ENCODE results near the gene ZCWPW1. TPM values are rescaled to one million over a fixed set of nuclear protein-coding genes. Genes with fewer than 3 reads are reported as not detected.

Gene ZCWPW1
- total RNA-seq, 1 donor from 2014 or later, result 5.0 TPM

- Mint-ChIP-seq H3K27me3 (ENCODE audit: unreplicated experiment) (no peaks in the 10 kb centered on the region), H3K36me3 (ENCODE audit: unreplicated experiment) (peaks cover 27% of the 10 kb centered on the region), H3K9me3 (ENCODE audit: unreplicated experiment) (no peaks in the 10 kb centered on the region), H3K27ac (ENCODE audit: unreplicated experiment) (peak overlapping the region; percentile 18), H3K4me3 (ENCODE audit: unreplicated experiment) (no peak overlapping the region), H3K4me1 (ENCODE audit: unreplicated experiment) (peaks cover 43% of the 10 kb centered on the region)
- TF ChIP-seq CTCF (IDR thresholded peaks at IDR 0.05), result no peak
- DNase-seq (ENCODE audit: extremely low spot score, unreplicated experiment), result no peak
These were observed 4.7 kb upstream of the ZCWPW1 start for GRCh38 chr7:100433276-100433591.

- Mint-ChIP-seq H3K4me3 (ENCODE audit: unreplicated experiment) (no peak overlapping the region), H3K36me3 (ENCODE audit: unreplicated experiment) (peaks cover 27% of the 10 kb centered on the region), H3K27ac (ENCODE audit: unreplicated experiment) (peak overlapping the region; percentile 14), H3K9me3 (ENCODE audit: unreplicated experiment) (no peaks in the 10 kb centered on the region), H3K4me1 (ENCODE audit: unreplicated experiment) (peaks cover 48% of the 10 kb centered on the region), H3K27me3 (ENCODE audit: unreplicated experiment) (no peaks in the 10 kb centered on the region)
- DNase-seq (ENCODE audit: extremely low spot score, unreplicated experiment), result no peak
- TF ChIP-seq CTCF (IDR thresholded peaks at IDR 0.05), result no peak
These were observed 4.2 kb upstream of the ZCWPW1 start for GRCh38 chr7:100432621-100433275.

- Mint-ChIP-seq H3K4me3 (ENCODE audit: unreplicated experiment) (peak overlapping the region; percentile 55), H3K27me3 (ENCODE audit: unreplicated experiment) (no peaks in the 10 kb centered on the region), H3K36me3 (ENCODE audit: unreplicated experiment) (peaks cover 27% of the 10 kb centered on the region), H3K9me3 (ENCODE audit: unreplicated experiment) (no peaks in the 10 kb centered on the region), H3K4me1 (ENCODE audit: unreplicated experiment) (peaks cover 50% of the 10 kb centered on the region), H3K27ac (ENCODE audit: unreplicated experiment) (no peak overlapping the region)
- no peak for DNase-seq (ENCODE audit: extremely low spot score, unreplicated experiment)
- no peak for TF ChIP-seq CTCF (IDR thresholded peaks at IDR 0.05)
These were observed 3.5 kb upstream of the ZCWPW1 start for GRCh38 chr7:100432053-100432452.

- H3K4me3 Mint-ChIP-seq (ENCODE audit: unreplicated experiment), result peak overlapping the region; percentile 55
- H3K27ac Mint-ChIP-seq (ENCODE audit: unreplicated experiment), result peak overlapping the region; percentile 31
- peaks cover 27% of the 10 kb centered on the region for H3K36me3 Mint-ChIP-seq (ENCODE audit: unreplicated experiment)
- H3K4me1 Mint-ChIP-seq (ENCODE audit: unreplicated experiment), result peaks cover 46% of the 10 kb centered on the region
- no peak for TF ChIP-seq CTCF (IDR thresholded peaks at IDR 0.05)
- H3K27me3 Mint-ChIP-seq (ENCODE audit: unreplicated experiment), result no peaks in the 10 kb centered on the region
- no peaks in the 10 kb centered on the region for H3K9me3 Mint-ChIP-seq (ENCODE audit: unreplicated experiment)
- DNase-seq (ENCODE audit: extremely low spot score, unreplicated experiment), result no peak
These were observed 2.8 kb upstream of the ZCWPW1 start for GRCh38 chr7:100431286-100431735.

- Mint-ChIP-seq H3K4me1 (ENCODE audit: unreplicated experiment) (peaks cover 45% of the 10 kb centered on the region), H3K4me3 (ENCODE audit: unreplicated experiment) (peak overlapping the region; percentile 76), H3K9me3 (ENCODE audit: unreplicated experiment) (no peaks in the 10 kb centered on the region), H3K27ac (ENCODE audit: unreplicated experiment) (peak overlapping the region; percentile 82), H3K27me3 (ENCODE audit: unreplicated experiment) (no peaks in the 10 kb centered on the region), H3K36me3 (ENCODE audit: unreplicated experiment) (peaks cover 27% of the 10 kb centered on the region)
- no peak for TF ChIP-seq CTCF (IDR thresholded peaks at IDR 0.05)
- no peak for DNase-seq (ENCODE audit: extremely low spot score, unreplicated experiment)
These were observed 2.2 kb upstream of the ZCWPW1 start for GRCh38 chr7:100430493-100431285.
